Measurements from ENCODE around the gene TCEAL3.
"Not testable (repeated sequence)": the region's sequence is repeated elsewhere in the genome, so short reads cannot be mapped to it uniquely, and the experiment has no call there.

Gene TCEAL3

GRCh38 chrX:103635436-103635835 is 27.7 kb downstream of the TCEAL3 start:
- H3K4me1 ChIP-seq (ENCODE audit: low read depth, poor library complexity, severe bottlenecking) = no peaks in the 10 kb centered on the region
- H3K4me3 ChIP-seq (IDR thresholded peaks at IDR 0.05; ENCODE audit: insufficient read depth, low read depth, low read length) = no peak overlapping the region
- no peak overlapping the region for H3K27ac ChIP-seq
- H3K27me3 ChIP-seq (ENCODE audit: insufficient read depth, low read depth) = no peaks in the 10 kb centered on the region
- H2AFZ ChIP-seq (ENCODE audit: low read depth) = no peak overlapping the region
- H4K20me1 ChIP-seq (ENCODE audit: insufficient read depth) = no peaks in the 10 kb centered on the region
- no peak overlapping the region for H3K4me2 ChIP-seq
- TF ChIP-seq CTCF (conservative IDR thresholded peaks at IDR 0.05; ENCODE audit: low read depth, low read length) = no peak
- H3K36me3 ChIP-seq (ENCODE audit: insufficient read depth) = no peaks in the 10 kb centered on the region
- H3K79me2 ChIP-seq (ENCODE audit: insufficient read depth, low read depth) = no peaks in the 10 kb centered on the region
- H3K9ac ChIP-seq = no peak overlapping the region

GRCh38 chrX:103637604-103638338 is 30.0 kb downstream of the TCEAL3 start:
- Histone ChIP-seq H3K4me1 (ENCODE audit: low read depth, poor library complexity, severe bottlenecking) (no peaks in the 10 kb centered on the region), H3K4me3 (IDR thresholded peaks at IDR 0.05; ENCODE audit: insufficient read depth, low read depth, low read length) (no peak overlapping the region), H4K20me1 (ENCODE audit: insufficient read depth) (no peaks in the 10 kb centered on the region), H3K27me3 (ENCODE audit: insufficient read depth, low read depth) (no peaks in the 10 kb centered on the region), H3K27ac (no peak overlapping the region), H3K9ac (no peak overlapping the region), H3K36me3 (ENCODE audit: insufficient read depth) (no peaks in the 10 kb centered on the region), H3K79me2 (ENCODE audit: insufficient read depth, low read depth) (no peaks in the 10 kb centered on the region), H2AFZ (ENCODE audit: low read depth) (no peak overlapping the region), H3K4me2 (no peak overlapping the region)
- TF ChIP-seq CTCF (conservative IDR thresholded peaks at IDR 0.05; ENCODE audit: low read depth, low read length) = no peak

- not testable (repeated sequence) for H3K27ac ChIP-seq; H3K79me2 ChIP-seq (ENCODE audit: insufficient read depth, low read depth); H2AFZ ChIP-seq (ENCODE audit: low read depth); H4K20me1 ChIP-seq (ENCODE audit: insufficient read depth); H3K36me3 ChIP-seq (ENCODE audit: insufficient read depth); H3K4me1 ChIP-seq (ENCODE audit: low read depth, poor library complexity, severe bottlenecking); H3K4me3 ChIP-seq (IDR thresholded peaks at IDR 0.05; ENCODE audit: insufficient read depth, low read depth, low read length); H3K27me3 ChIP-seq (ENCODE audit: insufficient read depth, low read depth); H3K4me2 ChIP-seq; H3K9ac ChIP-seq
These were observed 30.9 kb downstream of the TCEAL3 start for GRCh38 chrX:103638479-103639346.

GRCh38 chrX:103640401-103641155 is 32.8 kb downstream of the TCEAL3 start:
- H4K20me1 ChIP-seq (ENCODE audit: insufficient read depth) = no peaks in the 10 kb centered on the region
- H3K79me2 ChIP-seq (ENCODE audit: insufficient read depth, low read depth) = no peaks in the 10 kb centered on the region
- TF ChIP-seq CTCF (conservative IDR thresholded peaks at IDR 0.05; ENCODE audit: low read depth, low read length) = no peak
- no peak overlapping the region for H3K4me3 ChIP-seq (IDR thresholded peaks at IDR 0.05; ENCODE audit: insufficient read depth, low read depth, low read length)
- no peaks in the 10 kb centered on the region for H3K36me3 ChIP-seq (ENCODE audit: insufficient read depth)
- no peaks in the 10 kb centered on the region for H3K4me1 ChIP-seq (ENCODE audit: low read depth, poor library complexity, severe bottlenecking)
- H3K4me2 ChIP-seq = no peak overlapping the region
- no peak overlapping the region for H2AFZ ChIP-seq (ENCODE audit: low read depth)
- H3K27me3 ChIP-seq (ENCODE audit: insufficient read depth, low read depth) = no peaks in the 10 kb centered on the region
- no peak overlapping the region for H3K9ac ChIP-seq
- H3K27ac ChIP-seq = no peak overlapping the region
